ENCODE results near the gene ISOC2. TPM values are rescaled to one million over a fixed set of nuclear protein-coding genes. Genes with fewer than 3 reads are reported as not detected.
"Not testable (repeated sequence)": the region's sequence is repeated elsewhere in the genome, so short reads cannot be mapped to it uniquely, and the experiment has no call there.

The ISOC2 gene
- total and polyA plus RNA-seq, 12 donors: 42.5 to 117 (median 50.0) TPM

GRCh38 chr19:55498246-55498840 lies 36.9 kb upstream of the ISOC2 start:
- 42 to 54% methylated on average over 2 of the region's 2 CpGs for WGBS, 2 donors
- no peak for ATAC-seq

GRCh38 chr19:55497763-55498162 lies 36.3 kb upstream of the ISOC2 start:
- TF ChIP-seq CTCF (IDR thresholded peaks at IDR 0.05): no peak
- DNase-seq (no peak), ATAC-seq (no peak)
- intact Hi-C loops (cut with DNase I): no loop called here
- H3K4me1 ChIP-seq: peaks cover 6 to 28% (median 14%) of the 10 kb centered on the region in 9 donors
- WGBS, 2 donors: 84 to 90% methylated on average over 13 of the region's 13 CpGs
- H3K27me3 ChIP-seq: peaks cover 0 to 20% (median 0%) of the 10 kb centered on the region in 7 donors
- H3K9me3 ChIP-seq: no peaks in the 10 kb centered on the region
- no peak overlapping the region for H3K27ac ChIP-seq
- no peak overlapping the region for H3K4me3 ChIP-seq
- H3K36me3 ChIP-seq: peaks cover 0 to 59% (median 0%) of the 10 kb centered on the region in 9 donors

More at GRCh38 chr19:55498246-55498840, 36.9 kb upstream of the ISOC2 start:
- TF ChIP-seq CTCF (IDR thresholded peaks at IDR 0.05): no peak
- Histone ChIP-seq H3K27me3 (peaks cover 0 to 14% (median 0%) of the 10 kb centered on the region in 7 donors), H3K36me3 (peaks cover 0 to 59% (median 0%) of the 10 kb centered on the region in 9 donors), H3K4me3 (no peak overlapping the region), H3K27ac (no peak overlapping the region), H3K4me1 (peaks cover 3 to 24% (median 8%) of the 10 kb centered on the region in 9 donors), H3K9me3 (no peaks in the 10 kb centered on the region)
- intact Hi-C loops (cut with DNase I): no loop called here
- DNase-seq: no peak

- H3K4me3 ChIP-seq; DNase-seq; H3K27ac ChIP-seq; intact Hi-C loops (cut with DNase I); ATAC-seq; H3K9me3 ChIP-seq: not testable (repeated sequence)
- WGBS, 2 donors: 79 to 86% methylated on average over 10 of the region's 10 CpGs
- Histone ChIP-seq H3K4me1 (peaks cover 6 to 33% (median 14%) of the 10 kb centered on the region in 9 donors), H3K27me3 (peaks cover 0 to 25% (median 0%) of the 10 kb centered on the region in 7 donors), H3K36me3 (peaks cover 0 to 50% (median 0%) of the 10 kb centered on the region in 9 donors)
Observed at GRCh38 chr19:55496820-55497219, 35.4 kb upstream of the ISOC2 start.

GRCh38 chr19:55495646-55496349 lies 34.4 kb upstream of the ISOC2 start:
- H3K4me3 ChIP-seq: no peak overlapping the region
- H3K36me3 ChIP-seq: peaks cover 0 to 40% (median 0%) of the 10 kb centered on the region in 9 donors
- H3K27ac ChIP-seq: peak overlapping the region in 4 of 10 donors; percentile 90 to 97 (median 94)
- ATAC-seq: no peak
- intact Hi-C loops (cut with DNase I): no loop called here
- no peaks in the 10 kb centered on the region for H3K9me3 ChIP-seq
- DNase-seq: no peak
- H3K27me3 ChIP-seq: peaks cover 0 to 25% (median 0%) of the 10 kb centered on the region in 7 donors
- no peak for TF ChIP-seq CTCF (IDR thresholded peaks at IDR 0.05)
- WGBS, 2 donors: 79 to 80% methylated on average over 11 of the region's 11 CpGs
- peaks cover 6 to 39% (median 14%) of the 10 kb centered on the region in 9 donors for H3K4me1 ChIP-seq
